ENCODE results near the gene DAP.
"Not testable (repeated sequence)": the region's sequence is repeated elsewhere in the genome, so short reads cannot be mapped to it uniquely, and the experiment has no call there.

The DAP gene

GRCh38 chr5:10792336-10792735 is 31.3 kb upstream of the DAP start:
- no peak for TF ChIP-seq CTCF (IDR thresholded peaks at IDR 0.05; ENCODE audit: borderline replicate concordance, insufficient read depth, low read depth, low read length)

DNA sequence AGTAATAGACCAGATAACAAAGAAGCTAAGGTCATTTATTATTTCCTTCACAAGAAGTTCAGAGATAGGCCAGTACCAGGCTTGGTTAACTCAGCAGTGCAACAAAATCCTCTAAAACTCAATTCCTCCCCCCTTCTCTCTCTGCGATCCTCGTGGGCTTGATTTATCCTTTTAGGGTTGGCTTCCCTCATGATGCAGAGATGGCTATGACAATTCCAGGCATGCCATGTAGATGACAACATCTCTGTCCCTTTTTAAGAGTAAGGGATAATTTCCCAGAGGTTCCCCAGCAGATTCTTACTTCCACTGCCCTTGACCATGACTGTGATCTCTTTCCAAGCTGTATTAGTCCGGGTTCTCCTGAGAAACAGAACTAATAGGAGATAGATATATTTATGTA is 28.7 kb upstream of the DAP start:
- TF ChIP-seq CTCF (IDR thresholded peaks at IDR 0.05; ENCODE audit: borderline replicate concordance, insufficient read depth, low read depth, low read length), result no peak
- H3K4me3 ChIP-seq (ENCODE audit: low read depth, low read length), result no peak overlapping the region

More at GRCh38 chr5:10792336-10792735, 31.3 kb upstream of the DAP start:
- H3K4me3 ChIP-seq (ENCODE audit: low read depth, low read length), result no peak overlapping the region

DNA sequence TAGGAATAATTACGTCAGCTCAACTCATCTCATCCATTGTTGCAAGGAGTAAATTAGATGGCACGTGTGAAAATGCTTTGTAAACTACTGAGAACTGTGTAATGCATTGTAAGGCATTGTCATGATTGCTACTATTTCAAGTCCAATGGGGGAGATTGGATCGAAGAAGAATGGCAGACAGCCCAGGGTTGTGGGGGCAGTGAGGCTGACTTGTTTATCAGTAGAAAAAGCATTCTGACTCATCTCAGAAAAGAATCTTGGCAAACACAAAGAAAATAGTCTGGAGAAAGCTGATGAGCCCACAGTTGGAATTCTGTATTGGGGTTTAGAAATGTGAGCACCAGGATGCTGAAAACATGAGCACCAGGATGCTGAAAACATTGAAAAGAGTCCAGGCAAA is 28.0 kb upstream of the DAP start:
- TF ChIP-seq CTCF (IDR thresholded peaks at IDR 0.05; ENCODE audit: borderline replicate concordance, insufficient read depth, low read depth, low read length), result no peak
- H3K4me3 ChIP-seq (ENCODE audit: low read depth, low read length), result no peak overlapping the region

DNA sequence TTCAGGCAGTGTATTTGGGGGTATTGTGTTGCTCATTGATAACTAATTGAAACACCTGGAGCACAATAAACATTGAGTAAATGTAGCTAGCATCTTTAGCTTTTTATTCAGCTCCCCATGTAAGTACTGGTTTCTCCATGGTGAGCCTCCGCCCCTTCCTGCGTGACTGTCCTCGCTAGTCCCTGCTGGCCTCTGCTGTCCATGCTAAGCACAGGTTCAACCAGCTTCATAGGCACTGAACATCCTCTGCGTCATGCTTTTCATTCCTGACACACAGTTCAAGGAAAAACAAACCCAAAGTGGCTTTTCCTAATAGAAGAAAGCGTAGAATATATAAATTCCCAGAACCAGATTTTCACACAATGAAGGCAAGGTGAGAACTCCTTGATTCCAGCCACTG is 27.3 kb upstream of the DAP start:
- TF ChIP-seq CTCF (IDR thresholded peaks at IDR 0.05; ENCODE audit: borderline replicate concordance, insufficient read depth, low read depth, low read length), result no peak
- H3K4me3 ChIP-seq (ENCODE audit: low read depth, low read length), result no peak overlapping the region

DNA sequence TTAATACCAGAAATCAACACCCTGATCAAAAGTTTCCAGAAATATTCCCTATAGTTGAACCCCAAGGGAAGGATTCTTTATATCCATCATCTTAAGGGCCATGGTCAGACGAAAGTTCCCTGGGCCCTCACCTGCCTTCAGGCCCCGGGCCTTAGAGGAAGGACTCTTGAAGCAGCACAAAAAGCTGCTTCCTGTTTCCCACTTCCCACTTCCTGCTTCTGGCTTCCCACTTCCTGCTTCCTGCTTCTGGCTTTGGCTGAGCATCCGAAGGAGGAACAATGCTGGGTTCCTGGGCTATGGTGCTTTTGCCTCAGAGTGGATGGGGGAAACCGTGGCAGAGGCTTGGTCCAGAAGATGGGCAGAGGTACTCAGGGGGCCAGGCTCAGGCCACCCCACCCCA is 25.8 kb upstream of the DAP start:
- TF ChIP-seq CTCF (IDR thresholded peaks at IDR 0.05; ENCODE audit: borderline replicate concordance, insufficient read depth, low read depth, low read length), result no peak
- no peak overlapping the region for H3K4me3 ChIP-seq (ENCODE audit: low read depth, low read length)

DNA sequence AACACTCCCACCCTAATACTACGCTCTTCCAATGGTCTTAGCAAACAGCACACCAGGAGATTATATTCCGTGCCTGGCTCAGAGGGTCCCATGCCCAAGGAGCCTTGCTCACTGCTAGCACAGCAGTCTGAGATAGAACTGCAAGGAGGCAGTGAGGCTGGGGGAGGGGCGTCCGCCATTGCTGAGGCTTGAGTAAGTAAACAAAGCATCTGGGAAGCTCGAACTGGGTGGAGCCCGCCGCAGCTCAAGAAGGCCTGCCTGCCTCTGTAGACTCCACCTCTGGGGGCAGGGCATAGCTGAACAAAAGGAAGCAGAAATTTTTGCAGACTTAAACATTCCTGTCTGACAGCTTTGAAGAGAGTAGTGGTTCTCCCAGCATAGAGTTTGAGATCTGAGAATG is 19.2 kb upstream of the DAP start:
- not testable (repeated sequence) for H3K4me3 ChIP-seq (ENCODE audit: low read depth, low read length)

GRCh38 chr5:10779592-10779991 is 18.6 kb upstream of the DAP start:
- H3K4me3 ChIP-seq (ENCODE audit: low read depth, low read length), result no peak overlapping the region
- no peak for TF ChIP-seq CTCF (IDR thresholded peaks at IDR 0.05; ENCODE audit: borderline replicate concordance, insufficient read depth, low read depth, low read length)

Data from GM12875 (cell line).